PFSK-1 (cell line): Measurements from ENCODE around the gene UCK1.

Experiments
- POLR2AphosphoS5 ChIP-seq: IDR thresholded peaks from 2 replicates; pipeline ENCODE4 v1.6.1; 2012; ENCODE audit warnings: low read depth, mild to moderate bottlenecking, control low read depth, low read length, moderate library complexity
- TAF1 ChIP-seq: IDR thresholded peaks from 2 replicates; pipeline ENCODE4 v1.6.1; 2012; ENCODE audit warnings: low read length, control low read depth, borderline replicate concordance; ENCODE audit not compliant: insufficient read depth

DNA sequence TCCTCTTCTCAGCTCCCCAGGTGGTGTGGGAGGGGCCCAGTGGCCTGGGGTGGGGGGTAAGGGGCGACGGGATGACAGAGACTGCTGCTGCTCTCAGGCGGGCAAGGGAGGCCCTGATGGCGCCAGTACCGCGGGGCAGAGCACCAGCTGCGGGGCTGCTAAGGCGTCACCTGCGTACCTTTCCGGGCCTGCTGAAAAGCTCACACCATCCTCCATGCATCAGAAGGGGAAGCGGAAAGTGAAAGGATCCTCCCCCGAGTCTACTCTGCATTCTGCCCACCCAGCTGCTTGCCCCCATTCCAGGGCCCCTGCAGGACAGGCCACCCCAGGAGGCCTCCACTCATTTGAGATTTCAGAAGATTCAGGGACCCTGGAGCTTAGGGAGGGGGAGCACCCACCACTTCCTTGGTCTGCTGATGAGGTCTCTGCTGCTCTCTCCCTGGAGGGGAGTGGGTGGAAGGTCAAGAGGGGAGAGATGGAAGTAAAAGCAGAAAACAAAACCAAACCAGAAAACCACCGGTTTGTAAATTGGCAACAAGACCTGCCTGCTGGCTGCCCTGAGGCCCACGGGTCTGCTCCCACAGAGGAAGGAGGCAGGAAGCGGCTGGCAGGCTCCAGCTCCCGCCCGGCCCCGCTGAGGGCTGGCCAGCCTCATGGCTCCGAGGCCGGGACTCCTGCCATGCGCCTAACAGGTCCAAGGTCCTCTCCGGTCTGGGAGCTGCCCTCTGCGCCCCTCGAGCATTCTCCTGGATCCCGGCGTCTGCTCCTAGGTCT lies 47.9 kb upstream of the UCK1 start:
- TF ChIP-seq POLR2AphosphoS5 = no peak
- TF ChIP-seq TAF1 = no peak
